SK-N-SH treated with all-trans-retinoic acid at 6 μM for 48 hours (cell line): Measurements from ENCODE around the gene CYP4F11.

Source experiments
- CSDC2 ChIP-seq: fragments of 250-450 bp; sonication (Bioruptor Pico); IDR thresholded peaks from 2 replicates; pipeline ENCODE4 v1.5.0; 2020; ENCODE audit warnings: mild to moderate bottlenecking, moderate library complexity
- ZFP3 ChIP-seq: fragments of 250-450 bp; sonication (Bioruptor Pico); IDR thresholded peaks from 2 replicates; pipeline ENCODE4 v1.5.0; 2020; ENCODE audit warnings: mild to moderate bottlenecking, moderate library complexity
- TF ChIP-seq, protein P1 (sequence below): fragments of 250-450 bp; sonication (Bioruptor Pico); IDR thresholded peaks from 2 replicates; pipeline ENCODE4 v1.8.0; 2020; ENCODE audit warnings: mild to moderate bottlenecking, moderate library complexity, borderline replicate concordance
- TF ChIP-seq, protein P2 (sequence below): fragments of 250-450 bp; sonication (Bioruptor Pico); IDR thresholded peaks from 2 replicates; pipeline ENCODE4 v1.5.1; 2021; ENCODE audit warnings: mild to moderate bottlenecking, moderate library complexity

DNA sequence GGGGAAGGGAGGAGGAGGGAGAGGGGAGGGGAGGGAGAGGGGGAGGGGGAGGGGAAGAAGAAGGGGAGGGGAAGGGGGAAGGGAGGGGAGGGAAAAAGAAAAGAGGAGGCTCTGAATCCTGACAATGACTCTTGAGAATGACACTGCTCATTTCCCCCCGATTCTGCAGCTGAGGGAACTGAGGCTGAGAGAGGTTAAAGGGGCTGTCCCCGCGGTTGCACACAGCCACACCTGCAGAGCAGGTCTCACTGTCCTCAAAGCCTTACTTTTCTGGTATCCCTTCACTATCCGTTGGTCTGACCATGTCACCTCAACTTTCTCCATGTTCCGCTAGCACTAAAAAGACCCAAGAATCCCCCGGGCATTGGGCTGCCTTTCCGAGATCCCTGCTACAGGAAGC, 71.9 kb downstream of the CYP4F11 start:
- TF ChIP-seq CSDC2, result no peak
- TF ChIP-seq, protein P1, sequence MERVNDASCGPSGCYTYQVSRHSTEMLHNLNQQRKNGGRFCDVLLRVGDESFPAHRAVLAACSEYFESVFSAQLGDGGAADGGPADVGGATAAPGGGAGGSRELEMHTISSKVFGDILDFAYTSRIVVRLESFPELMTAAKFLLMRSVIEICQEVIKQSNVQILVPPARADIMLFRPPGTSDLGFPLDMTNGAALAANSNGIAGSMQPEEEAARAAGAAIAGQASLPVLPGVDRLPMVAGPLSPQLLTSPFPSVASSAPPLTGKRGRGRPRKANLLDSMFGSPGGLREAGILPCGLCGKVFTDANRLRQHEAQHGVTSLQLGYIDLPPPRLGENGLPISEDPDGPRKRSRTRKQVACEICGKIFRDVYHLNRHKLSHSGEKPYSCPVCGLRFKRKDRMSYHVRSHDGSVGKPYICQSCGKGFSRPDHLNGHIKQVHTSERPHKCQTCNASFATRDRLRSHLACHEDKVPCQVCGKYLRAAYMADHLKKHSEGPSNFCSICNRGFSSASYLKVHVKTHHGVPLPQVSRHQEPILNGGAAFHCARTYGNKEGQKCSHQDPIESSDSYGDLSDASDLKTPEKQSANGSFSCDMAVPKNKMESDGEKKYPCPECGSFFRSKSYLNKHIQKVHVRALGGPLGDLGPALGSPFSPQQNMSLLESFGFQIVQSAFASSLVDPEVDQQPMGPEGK (CRISPR knock-in tag), result no peak
- TF ChIP-seq, protein P2, sequence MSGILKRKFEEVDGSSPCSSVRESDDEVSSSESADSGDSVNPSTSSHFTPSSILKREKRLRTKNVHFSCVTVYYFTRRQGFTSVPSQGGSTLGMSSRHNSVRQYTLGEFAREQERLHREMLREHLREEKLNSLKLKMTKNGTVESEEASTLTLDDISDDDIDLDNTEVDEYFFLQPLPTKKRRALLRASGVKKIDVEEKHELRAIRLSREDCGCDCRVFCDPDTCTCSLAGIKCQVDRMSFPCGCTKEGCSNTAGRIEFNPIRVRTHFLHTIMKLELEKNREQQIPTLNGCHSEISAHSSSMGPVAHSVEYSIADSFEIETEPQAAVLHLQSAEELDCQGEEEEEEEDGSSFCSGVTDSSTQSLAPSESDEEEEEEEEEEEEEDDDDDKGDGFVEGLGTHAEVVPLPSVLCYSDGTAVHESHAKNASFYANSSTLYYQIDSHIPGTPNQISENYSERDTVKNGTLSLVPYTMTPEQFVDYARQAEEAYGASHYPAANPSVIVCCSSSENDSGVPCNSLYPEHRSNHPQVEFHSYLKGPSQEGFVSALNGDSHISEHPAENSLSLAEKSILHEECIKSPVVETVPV (CRISPR knock-in tag), result no peak
- no peak for TF ChIP-seq ZFP3 (CRISPR knock-in tag)
